RWPE2 (cell line): ENCODE measurements around the gene SS18L1.

ENCODE experiments used
- ATAC-seq: fragments of 200-7000 bp; cut with Tn5 transposase; 3 replicates; pipeline ENCODE4 v1.9.1; 2021; ENCODE audit warnings: low read depth
- DNase-seq: peaks from one replicate; pipeline ENCODE4 v3.0.0-alpha.2; 2020; ENCODE audit warnings: low spot score
- H3K27ac ChIP-seq: fragments of 450-650 bp; 2 replicates; pipeline ENCODE4 v1.5.1; 2017; ENCODE audit warnings: mild to moderate bottlenecking; ENCODE audit not compliant: poor library complexity, severe bottlenecking
- H3K27me3 ChIP-seq: fragments of 250-450 bp; sonication (Bioruptor Pico); 2 replicates; pipeline ENCODE4 v1.5.1; 2021; ENCODE audit warnings: mild to moderate bottlenecking, moderate library complexity; ENCODE audit not compliant: insufficient read depth, poor library complexity, severe bottlenecking
- H3K36me3 ChIP-seq: fragments of 250-450 bp; sonication (Bioruptor Pico); 2 replicates; pipeline ENCODE4 v1.5.1; 2020; ENCODE audit warnings: low read depth, mild to moderate bottlenecking, moderate library complexity
- H3K4me1 ChIP-seq: fragments of 250-450 bp; sonication (Bioruptor Pico); 2 replicates; pipeline ENCODE4 v1.5.1; 2021; ENCODE audit warnings: mild to moderate bottlenecking, moderate library complexity; ENCODE audit not compliant: insufficient read depth, poor library complexity, severe bottlenecking
- H3K4me3 ChIP-seq: fragments of 250-450 bp; sonication (Bioruptor Pico); 2 replicates; pipeline ENCODE4 v1.5.1; 2021; ENCODE audit warnings: mild to moderate bottlenecking, moderate library complexity; ENCODE audit not compliant: severe bottlenecking
- H3K9me3 ChIP-seq: fragments of 250-450 bp; sonication (Bioruptor Pico); 2 replicates; pipeline ENCODE4 v1.5.1; 2021; ENCODE audit warnings: mild to moderate bottlenecking, moderate library complexity; ENCODE audit not compliant: severe bottlenecking
- CTCF ChIP-seq: fragments of 450-650 bp; IDR thresholded peaks from one replicate; pipeline ENCODE4 v1.5.1; 2017; ENCODE audit warnings: mild to moderate bottlenecking, moderate library complexity; ENCODE audit not compliant: poor library complexity, severe bottlenecking

Gene SS18L1

GRCh38 chr20:62197801-62198200, 54.2 kb downstream of the SS18L1 start:
- H3K36me3 ChIP-seq: peaks cover 93% of the 10 kb centered on the region
- no peak for ATAC-seq
- TF ChIP-seq CTCF: no peak
- no peaks in the 10 kb centered on the region for H3K9me3 ChIP-seq
- peak; percentile 83 for DNase-seq
- peaks cover 8% of the 10 kb centered on the region for H3K4me1 ChIP-seq
- H3K27me3 ChIP-seq: no peaks in the 10 kb centered on the region
- no peak overlapping the region for H3K4me3 ChIP-seq
- H3K27ac ChIP-seq: no peak overlapping the region

DNA sequence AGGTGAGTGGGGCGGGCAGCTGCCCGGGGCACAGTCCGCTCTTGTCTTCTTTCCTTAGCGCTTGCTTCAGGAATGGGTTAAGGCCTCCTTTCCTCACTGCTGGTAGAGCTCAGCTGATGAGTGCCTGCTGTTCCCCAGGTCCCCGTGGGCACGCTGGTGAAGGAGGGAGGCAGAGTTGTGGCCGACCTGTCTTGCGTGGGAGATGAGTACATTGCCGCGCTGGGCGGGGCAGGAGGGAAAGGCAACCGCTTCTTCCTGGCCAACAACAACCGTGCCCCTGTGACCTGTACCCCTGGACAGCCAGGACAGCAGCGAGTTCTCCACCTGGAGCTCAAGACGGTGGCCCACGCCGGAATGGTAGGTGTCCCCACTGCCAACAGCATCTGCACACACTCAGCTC, 54.9 kb downstream of the SS18L1 start:
- no peak for TF ChIP-seq CTCF
- H3K27me3 ChIP-seq: no peaks in the 10 kb centered on the region
- peaks cover 15% of the 10 kb centered on the region for H3K4me1 ChIP-seq
- H3K36me3 ChIP-seq: peaks cover 91% of the 10 kb centered on the region
- no peaks in the 10 kb centered on the region for H3K9me3 ChIP-seq
- peak; percentile 82 for DNase-seq
- H3K27ac ChIP-seq: no peak overlapping the region
- no peak for ATAC-seq
- no peak overlapping the region for H3K4me3 ChIP-seq

- TF ChIP-seq CTCF: no peak
- Histone ChIP-seq H3K4me1 (peaks cover 18% of the 10 kb centered on the region), H3K4me3 (no peak overlapping the region), H3K27ac (no peak overlapping the region), H3K27me3 (no peaks in the 10 kb centered on the region), H3K36me3 (peaks cover 87% of the 10 kb centered on the region), H3K9me3 (no peaks in the 10 kb centered on the region)
- no peak for ATAC-seq
- DNase-seq: peak; percentile 86
Measured at GRCh38 chr20:62198931-62199330, 55.4 kb downstream of the SS18L1 start.

- peaks cover 70% of the 10 kb centered on the region for H3K36me3 ChIP-seq
Measured at GRCh38 chr20:62200491-62201172, 57.1 kb downstream of the SS18L1 start.

More at GRCh38 chr20:62200491-62201172, 57.1 kb downstream of the SS18L1 start:
- peak; percentile 84 for DNase-seq
- Histone ChIP-seq H3K27ac (no peak overlapping the region), H3K4me3 (no peak overlapping the region), H3K4me1 (peaks cover 18% of the 10 kb centered on the region), H3K27me3 (no peaks in the 10 kb centered on the region), H3K9me3 (no peaks in the 10 kb centered on the region)
- ATAC-seq: no peak
- TF ChIP-seq CTCF: no peak
